PC-3 (cell line): ENCODE measurements around the gene SLC8A2.
"Not testable (repeated sequence)": the region's sequence is repeated elsewhere in the genome, so short reads cannot be mapped to it uniquely, and the experiment has no call there.

ENCODE experiments used
- CTCF ChIP-seq: fragments of 300-600 bp; sonication (generic); conservative IDR thresholded peaks from 2 replicates; pipeline ENCODE4 v1.5.1; 2017; ENCODE audit warnings: antibody characterized with exemption, low read depth, mild to moderate bottlenecking, low read length
- EZH2 ChIP-seq: fragments of 300-600 bp; sonication (generic); IDR thresholded peaks from one replicate; pipeline ENCODE4 v1.6.1; 2017; ENCODE audit warnings: antibody characterized with exemption, mild to moderate bottlenecking, low read length; ENCODE audit not compliant: unreplicated experiment
- EZH2phosphoT487 ChIP-seq: fragments of 300-600 bp; sonication (generic); IDR thresholded peaks from 2 replicates; pipeline ENCODE4 v1.6.1; 2018; ENCODE audit warnings: mild to moderate bottlenecking, antibody characterized with exemption, low read length, borderline replicate concordance

GRCh38 chr19:47387623-47388022 is 84.1 kb downstream of the SLC8A2 start:
- TF ChIP-seq CTCF, EZH2, EZH2phosphoT487: not testable (repeated sequence)
